ENCODE measurements around the gene RBCK1.

RBCK1 gene

DNA sequence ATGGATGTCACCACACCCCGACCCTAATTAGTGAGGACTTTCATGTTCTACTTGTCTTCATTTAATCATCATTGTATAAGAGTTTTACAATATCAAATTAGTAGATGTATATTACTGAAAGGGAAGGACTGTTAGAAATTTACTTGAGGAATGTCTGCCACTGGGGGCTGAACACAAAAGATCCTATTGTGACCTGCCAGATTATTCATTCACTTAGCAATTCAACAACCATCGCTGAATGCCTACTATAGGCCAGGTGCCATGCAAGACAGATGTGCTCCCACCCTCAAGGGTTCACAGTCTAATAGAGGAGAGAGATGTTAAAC lies 8.0 kb upstream of the RBCK1 start:
- peak; percentile 52 for DNase-seq

GRCh38 chr20:400454-401275 lies 7.4 kb upstream of the RBCK1 start:
- DNase-seq, result no peak

GRCh38 chr20:401682-402495 lies 6.2 kb upstream of the RBCK1 start:
- DNase-seq, result peak; percentile 57

DNA sequence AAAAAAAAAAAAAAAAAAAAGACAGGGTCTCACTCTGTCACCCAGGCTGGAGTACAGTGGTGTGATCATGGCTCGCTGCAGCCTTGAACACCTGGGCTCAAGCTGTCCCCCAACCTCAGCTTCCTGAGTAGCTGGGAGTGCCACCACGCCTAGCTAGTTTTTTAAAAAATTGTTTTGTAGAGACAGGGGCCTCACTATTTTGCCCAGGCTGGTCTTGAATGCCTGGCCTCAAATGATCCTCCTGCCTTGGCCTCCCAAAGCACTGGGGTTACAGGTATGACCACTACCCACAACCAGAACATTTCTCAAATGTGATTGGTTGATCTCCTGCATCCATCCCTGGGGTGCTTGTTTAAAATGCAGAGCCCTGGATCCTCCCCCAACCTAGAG lies 5.6 kb upstream of the RBCK1 start:
- DNase-seq, result no peak

GRCh38 chr20:402898-403581 lies 5.1 kb upstream of the RBCK1 start:
- no peak for DNase-seq

DNA sequence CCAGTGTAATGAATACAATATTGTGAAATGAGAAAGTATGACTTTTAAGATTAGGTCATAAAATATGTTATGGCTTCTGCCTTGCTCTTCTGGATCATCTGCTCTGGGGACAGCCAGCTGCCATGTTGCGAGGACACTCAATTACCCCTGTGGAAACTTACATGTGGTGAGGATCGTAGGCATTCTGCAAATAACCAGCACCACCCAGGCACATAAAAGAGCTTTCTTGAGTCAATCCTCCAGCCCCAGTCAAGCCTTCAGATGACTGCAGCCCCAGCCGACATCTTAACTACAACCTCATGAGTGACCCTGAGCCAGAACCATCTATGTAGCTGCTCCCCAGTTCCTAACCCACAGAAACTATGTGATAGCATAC lies 4.5 kb upstream of the RBCK1 start:
- DNase-seq, result no peak

DNA sequence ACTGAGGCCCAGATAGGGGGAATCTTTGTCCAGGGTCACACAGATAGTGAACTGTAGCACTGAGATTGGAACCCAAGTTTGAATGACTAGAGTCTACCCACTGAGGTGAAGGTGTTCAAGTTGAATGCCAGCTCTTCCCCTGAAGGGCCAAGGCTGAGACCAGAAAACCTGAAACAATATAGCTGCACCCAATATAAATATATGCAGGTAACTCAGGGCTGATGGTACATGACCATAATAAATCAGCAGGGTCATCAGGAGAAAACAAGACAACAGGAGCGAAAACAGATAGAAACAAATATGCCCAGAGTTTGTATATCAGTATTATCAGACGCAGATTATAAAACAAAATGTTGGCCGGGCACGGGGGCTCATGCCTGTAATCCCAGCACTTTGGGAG lies 4.0 kb upstream of the RBCK1 start:
- no peak for DNase-seq

GRCh38 chr20:406200-407132 lies 1.6 kb upstream of the RBCK1 start:
- DNase-seq, result no peak

- peak; percentile 90 for DNase-seq
Measured at GRCh38 chr20:407133-407952, 756 bp upstream of the RBCK1 start.

DNA sequence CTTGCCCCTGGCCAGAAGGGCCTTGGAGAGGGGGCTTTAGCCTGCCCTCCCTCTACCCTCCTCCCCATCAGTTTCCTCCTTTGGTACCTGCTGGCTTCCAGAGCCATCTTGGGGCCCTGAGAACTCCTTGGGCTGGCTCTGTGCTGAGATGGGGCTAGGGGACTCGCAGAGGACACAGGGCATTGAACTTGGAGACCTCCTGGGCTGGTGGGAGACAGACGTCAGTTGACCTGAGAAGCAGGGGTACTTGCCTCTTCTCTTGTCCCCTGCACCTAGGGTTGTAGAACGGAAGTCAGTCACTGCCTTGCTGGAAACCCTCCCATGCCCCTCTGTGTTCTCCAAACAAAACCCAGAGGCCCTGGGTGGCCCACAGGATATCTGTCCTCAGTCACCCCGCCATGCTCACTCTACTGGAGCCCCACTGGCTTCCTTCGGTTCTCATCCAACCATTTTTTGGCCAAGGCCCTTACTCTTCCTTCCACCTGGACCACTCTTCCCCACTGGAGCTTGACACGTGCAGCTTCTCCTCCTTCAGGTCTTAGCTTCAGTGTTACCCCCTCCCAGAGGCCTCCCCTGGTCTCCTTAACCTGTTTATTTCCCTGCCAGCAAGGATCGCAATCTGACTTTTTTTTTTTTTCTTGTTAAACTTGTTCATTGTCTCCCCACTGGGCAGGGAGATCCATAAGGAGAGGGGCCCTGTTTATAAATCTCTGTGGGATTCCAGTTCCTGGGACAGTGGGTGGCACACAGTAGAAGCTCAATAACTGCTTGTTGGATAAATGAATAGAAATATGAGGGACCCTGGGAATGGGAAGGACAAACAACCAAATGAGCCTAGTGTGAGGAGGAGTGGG lies 971 bp downstream of the RBCK1 start:
- DNase-seq, result peak; percentile 53

- peak; percentile 86 for DNase-seq
Measured at GRCh38 chr20:409697-410559, 1.8 kb downstream of the RBCK1 start.

GRCh38 chr20:412081-412480 lies 4.0 kb downstream of the RBCK1 start:
- DNase-seq, result no peak

DNA sequence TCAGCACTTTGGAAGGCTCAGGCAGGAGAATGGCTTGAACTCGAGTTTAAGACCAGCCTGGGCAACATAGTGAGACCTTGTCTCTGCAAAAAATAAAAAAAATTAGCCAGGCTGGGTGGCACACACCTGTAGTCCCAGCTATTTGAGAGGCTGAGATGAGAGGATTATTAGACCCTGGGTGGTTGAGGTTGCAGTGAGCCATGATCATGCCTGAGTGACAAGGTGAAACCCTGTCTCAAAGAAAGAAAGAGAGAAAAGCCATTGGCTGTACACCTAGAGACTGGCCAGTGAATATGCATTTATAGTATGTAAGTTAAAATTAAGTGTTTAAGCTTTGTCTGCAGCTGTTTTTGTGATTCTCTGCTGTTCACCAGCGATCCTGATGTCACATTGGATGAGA lies 6.1 kb downstream of the RBCK1 start:
- no peak for DNase-seq

GRCh38 chr20:415820-416322 lies 7.8 kb downstream of the RBCK1 start:
- DNase-seq, result no peak

DNA sequence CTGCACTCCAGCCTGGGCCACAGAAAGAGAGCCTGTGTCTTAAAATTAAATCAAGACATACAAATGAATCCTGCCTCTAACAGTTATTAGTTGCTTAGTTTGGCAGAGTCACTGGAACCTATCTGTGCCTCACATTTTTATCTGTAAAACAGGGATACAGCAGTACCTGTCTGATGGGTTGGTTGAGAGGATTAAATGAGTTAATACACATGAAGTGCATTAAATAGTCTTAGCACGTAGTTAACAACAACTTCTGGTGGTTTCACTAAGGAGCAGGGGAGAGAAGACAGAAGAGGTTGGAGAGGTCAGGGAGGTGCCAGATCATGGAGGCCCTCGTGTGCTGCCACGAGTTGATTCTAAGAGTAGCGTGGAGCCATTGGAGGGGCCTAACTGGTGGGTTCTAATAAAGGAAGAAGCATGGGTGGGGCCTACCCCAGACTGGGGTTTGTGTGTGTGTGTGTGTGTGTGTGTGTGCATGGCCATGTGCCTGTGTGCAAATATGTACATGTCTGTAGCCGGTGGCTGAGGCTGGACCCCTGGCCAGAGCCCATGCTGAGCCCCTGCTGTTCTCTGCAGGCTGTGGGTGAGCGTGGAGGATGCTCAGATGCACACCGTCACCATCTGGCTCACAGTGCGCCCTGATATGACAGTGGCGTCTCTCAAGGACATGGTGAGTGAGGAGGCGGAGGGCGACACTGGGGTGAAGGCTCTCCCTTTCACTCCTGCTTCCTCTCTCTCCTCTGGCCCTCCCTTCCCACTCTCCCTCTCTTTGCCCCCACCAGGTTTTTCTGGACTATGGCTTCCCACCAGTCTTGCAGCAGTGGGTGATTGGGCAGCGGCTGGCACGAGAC lies 9.1 kb downstream of the RBCK1 start:
- peak; percentile 24 for DNase-seq

DNA sequence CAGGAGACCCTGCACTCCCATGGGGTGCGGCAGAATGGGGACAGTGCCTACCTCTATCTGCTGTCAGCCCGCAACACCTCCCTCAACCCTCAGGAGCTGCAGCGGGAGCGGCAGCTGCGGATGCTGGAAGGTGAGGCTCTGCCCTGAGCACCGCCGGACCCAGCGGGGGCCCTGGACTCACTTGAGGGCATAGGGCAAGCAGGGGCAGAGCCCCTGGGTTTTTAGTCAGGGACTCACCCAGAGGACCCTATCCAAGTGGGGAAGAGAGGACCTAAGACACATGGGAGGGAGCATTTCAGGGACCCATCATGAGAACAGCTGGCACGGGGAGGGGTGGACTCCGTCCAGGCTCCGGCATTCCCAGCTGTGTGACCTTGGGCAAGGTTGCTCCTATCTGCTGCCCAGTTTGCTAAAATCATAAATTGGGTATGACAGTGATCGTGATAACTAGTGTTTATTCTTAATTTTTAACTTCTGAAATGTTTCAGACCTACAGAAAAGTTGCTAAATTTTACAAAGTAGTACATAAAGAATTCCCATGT lies 9.8 kb downstream of the RBCK1 start:
- no peak for DNase-seq

- DNase-seq, result no peak
Measured at GRCh38 chr20:418858-419365, 10.8 kb downstream of the RBCK1 start.

GRCh38 chr20:419556-420165 lies 11.6 kb downstream of the RBCK1 start:
- peak; percentile 96 for DNase-seq
